ENCODE measurements around the gene ENPP7. TPM values are rescaled to one million over a fixed set of nuclear protein-coding genes. Genes with fewer than 3 reads are reported as not detected.

Gene ENPP7
- total RNA-seq: not detected

- no peak for ATAC-seq
Measured at GRCh38 chr17:79730769-79731483, at the start of gene ENPP7. Gene ENPP7 (plus strand): TSS chr17:79730943. CDS start chr17:79731140, 197 bp downstream.

DNA sequence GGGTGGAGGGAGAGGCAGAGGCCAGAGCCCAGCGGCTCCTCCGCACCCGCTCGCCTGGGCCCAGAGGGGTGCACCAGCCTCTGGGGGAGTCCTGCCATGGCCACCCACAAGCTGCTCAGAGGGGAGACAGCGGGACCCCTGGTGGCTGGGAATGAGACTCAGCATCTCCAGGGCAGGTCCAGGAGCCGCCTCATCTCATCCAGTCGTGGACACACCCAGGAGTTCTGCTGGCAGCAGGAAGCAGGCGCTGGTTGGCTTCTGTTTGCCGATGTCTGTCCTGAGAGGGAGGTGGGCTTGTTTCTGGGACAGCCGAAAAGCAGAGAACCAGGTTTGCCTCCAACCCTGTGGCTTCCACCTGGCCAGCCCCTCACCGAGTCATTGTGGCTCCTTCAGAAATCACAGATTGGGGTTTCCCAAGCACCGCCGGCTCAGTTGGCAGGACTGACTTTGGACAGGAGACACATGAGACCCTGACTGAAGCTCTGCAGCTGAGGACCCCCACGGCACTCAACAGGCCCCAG lies 49.6 kb upstream of the ENPP7 start:
- ATAC-seq: no peak

DNA sequence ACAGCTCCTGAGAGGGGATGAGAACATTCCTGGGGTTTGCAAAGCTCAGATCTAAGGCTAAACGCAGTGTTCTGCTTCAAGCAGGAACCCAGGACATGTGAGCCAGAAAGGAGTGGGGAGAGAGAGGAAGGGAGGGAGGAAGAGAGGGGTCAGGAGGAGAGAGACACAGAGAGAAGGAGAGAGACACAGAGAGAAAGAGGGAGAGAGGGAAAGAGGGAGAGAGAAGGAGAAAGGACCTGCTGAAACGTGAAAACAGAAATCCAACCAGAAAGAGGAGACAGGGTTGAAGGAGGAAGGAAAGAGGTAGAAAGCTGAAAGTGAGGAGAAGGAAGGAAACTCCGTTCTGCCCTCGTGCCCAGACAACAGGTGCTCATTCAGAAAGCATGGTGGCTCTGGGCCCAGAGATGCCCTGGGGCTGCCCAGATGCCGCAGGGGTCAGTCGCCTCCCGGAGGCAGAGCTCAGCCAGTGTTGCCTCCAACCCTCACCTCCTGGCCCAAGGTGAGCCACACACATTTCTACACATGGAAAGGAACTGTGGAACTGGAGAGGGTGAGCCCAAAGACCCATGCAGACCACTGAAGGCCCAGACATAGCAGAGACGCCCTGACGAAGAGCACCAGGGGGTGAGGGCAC lies 49.0 kb upstream of the ENPP7 start:
- ATAC-seq: peak; percentile 14

GRCh38 chr17:79683365-79683764 lies 47.4 kb upstream of the ENPP7 start:
- ATAC-seq: no peak

GRCh38 chr17:79684132-79684985 lies 46.4 kb upstream of the ENPP7 start:
- ATAC-seq: peak; percentile 17

DNA sequence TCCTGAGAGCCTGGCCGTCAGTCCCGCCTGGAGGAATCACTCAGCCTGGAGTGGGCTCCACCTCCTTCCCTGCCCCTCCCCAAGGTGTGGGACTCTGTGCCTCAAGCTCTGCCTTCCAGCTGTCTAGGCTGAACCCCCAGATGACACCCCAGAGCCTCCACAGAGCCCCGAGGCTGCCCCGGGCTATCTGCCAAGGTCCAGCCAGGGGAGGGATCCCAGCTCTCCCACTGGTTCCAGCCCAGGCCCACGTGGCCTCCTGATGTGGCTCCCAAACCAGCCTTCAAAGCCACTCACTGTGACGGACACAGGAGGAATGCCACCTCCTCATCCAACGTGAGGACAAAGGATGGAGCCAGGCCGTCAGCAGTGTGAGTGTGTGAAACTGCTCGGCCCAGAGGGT lies 45.6 kb upstream of the ENPP7 start:
- no peak for ATAC-seq

DNA sequence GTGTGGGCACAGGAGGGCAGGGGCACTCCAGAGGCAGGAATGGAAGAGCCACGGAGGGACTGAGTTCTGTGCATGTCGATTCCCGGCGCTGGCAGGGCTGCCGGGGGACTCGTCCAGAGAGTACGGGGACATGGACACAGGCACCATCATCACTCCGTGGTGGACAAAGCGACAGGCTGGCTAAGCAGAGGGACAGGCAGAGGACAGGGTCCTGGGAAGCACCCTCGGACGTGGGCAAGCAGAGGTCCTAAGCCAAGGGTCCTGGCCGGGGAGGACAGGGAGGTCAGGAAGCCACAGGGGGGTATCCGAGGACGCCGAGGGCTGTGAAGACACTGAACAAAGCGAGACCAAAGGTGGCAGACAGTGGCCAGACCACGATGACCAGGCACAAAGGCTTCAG lies 44.3 kb upstream of the ENPP7 start:
- no peak for ATAC-seq

DNA sequence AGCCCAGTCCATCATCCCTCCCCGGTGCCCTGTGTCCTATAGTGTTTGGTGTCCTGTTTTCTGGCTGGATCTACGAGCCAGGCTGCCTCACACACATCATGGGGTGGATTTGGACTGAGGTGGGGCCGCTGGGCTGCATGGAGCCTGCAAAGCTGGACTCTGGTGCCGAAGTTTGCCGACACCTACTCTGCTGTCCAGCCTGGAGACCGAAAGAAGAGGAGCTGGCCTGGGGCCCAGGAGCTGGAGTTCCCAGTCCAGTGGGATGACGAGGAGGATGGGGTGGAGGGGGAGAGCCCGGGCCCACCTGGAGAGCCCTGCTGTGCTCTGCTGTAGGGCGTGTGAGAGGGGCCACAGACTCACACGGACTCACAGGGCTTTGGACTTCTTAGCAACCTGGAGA lies 40.3 kb upstream of the ENPP7 start:
- ATAC-seq: no peak

DNA sequence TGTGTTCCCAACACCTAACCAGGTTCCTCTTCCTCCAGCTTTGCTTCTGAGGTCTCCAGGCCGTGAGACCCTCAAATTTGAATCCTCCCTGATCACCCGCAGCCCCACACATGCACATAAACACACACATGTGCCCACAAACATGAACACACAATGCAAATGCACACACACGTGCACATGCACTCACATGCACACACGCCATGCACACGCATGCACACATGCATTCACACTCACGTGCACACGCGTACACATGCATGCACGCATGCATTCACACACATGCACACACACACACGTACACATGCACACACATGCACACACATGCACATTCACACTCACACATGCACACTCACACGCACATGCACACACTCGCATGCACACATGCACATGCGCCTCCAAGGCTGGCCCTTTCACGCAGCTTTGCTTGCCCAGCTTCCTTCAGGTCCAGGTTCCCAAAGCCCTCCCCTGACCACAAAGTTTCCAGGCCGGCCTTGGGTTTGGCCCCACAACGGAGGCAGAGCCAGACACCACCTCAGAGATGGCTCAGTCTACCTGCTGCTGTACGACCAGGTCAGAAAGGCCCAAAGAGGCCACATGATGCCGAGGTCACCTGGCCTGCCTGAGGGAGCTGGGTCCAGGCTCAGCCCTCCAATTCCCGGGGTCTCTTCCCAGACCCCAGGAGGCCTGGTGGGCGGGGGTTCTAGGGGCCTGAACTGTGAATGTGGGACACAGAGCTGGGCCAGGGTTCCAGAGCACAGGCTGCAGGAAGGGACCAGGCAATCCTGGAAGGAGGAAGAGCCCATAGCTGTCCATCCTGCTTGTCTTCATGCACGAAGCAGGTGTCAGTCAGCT lies 39.5 kb upstream of the ENPP7 start:
- no peak for ATAC-seq

DNA sequence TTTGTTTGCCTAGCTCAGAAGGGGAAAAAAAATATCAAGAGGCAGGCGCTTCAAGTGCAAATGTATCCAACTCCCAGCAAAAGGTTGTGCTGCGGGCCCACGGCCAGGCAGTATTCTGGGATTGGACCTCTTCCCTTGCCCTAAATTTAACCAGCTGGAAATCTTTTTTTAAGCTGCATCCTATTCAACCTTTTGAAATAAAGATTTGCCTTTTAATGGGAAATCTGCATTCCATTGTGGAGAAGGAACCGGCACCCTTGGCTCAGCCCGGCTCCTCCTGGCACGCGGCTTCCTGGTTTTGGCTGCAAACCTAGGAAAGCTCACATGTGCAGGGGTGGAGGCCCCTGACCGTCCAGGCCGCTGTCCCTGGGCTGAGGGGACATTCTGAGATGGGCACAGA lies 38.8 kb upstream of the ENPP7 start:
- no peak for ATAC-seq

DNA sequence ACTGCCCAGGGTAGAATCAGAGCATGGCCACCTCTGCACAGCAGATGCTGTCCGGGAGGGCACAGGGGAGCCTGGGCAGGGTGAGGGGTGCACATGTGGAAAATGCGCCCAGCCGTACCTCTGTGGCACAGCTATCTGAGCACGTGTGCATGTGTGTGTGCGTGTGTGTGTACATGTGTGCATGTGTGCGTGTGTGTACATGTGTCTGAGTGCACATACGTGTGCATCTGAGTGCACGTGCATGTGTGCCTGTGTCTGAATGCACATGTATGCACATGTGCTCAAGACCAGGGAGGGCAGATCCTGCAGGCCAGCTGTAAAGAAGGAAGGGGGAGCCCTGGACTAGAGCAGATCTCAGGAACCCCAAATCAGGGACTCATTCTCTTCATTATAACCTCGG lies 37.3 kb upstream of the ENPP7 start:
- no peak for ATAC-seq

DNA sequence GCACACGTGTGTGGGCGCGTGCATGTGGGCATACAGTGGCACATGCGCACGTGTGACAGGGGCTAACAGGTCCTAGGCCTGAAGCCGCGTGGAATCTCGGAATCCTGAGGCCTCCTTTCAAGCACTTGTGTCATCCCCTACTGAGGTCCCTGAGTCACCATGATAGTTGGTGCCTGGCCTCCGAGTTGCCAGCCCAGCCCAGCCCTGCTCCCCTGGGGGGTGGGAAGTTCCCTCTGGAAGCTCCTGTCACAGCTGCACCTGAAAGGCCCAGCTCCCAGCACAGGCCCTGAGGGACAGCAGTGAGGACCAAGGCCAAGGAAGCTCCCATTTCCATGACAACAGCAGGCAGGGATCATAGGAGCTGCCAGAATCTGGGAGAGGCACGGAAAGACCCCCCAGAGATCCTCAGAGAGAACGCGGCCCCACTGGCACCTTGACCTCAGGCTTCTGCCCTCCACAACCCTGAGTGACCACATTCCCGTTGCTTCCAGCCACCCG lies 35.4 kb upstream of the ENPP7 start:
- no peak for ATAC-seq

DNA sequence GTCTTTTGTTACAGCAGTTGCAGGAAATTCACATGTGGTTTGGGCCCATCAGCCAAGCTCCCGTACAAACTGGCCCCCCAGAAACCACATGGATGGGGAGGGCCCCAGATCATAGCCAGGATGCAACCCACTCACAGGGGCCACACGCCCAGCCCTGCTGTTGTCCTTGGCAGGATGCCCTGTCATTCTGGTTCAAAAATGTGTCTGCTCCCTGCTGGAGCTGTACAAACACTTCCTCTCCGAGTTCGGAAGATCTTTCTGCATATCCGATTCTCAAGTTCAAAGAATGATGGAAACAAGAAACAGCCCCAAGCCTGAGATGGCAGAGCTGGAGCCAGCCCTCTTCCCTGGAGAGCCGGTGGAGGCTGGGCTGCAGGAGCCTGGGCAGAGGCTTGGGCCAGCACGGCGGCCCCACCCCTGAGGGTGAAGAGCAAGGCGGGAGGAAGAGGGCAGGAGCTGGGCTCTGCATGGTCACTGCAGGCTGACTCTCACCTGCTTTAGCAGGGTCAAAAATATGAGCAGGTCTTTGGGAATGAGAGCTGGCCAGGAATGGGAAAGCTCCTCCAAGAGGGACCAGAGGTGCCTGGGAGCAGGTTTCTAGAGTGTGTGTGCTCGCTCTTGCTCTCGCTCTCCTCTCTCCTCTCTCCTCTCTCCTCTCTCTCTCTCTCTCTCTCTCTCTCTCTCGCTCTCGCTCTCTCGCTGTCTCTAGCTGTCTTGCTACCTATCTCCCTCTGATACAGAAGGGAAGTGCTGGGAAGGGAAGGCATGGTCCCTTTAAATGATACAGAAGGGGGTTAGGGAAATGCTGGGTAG lies 34.7 kb upstream of the ENPP7 start:
- ATAC-seq: no peak

GRCh38 chr17:79696610-79696982 lies 34.1 kb upstream of the ENPP7 start:
- no peak for ATAC-seq

DNA sequence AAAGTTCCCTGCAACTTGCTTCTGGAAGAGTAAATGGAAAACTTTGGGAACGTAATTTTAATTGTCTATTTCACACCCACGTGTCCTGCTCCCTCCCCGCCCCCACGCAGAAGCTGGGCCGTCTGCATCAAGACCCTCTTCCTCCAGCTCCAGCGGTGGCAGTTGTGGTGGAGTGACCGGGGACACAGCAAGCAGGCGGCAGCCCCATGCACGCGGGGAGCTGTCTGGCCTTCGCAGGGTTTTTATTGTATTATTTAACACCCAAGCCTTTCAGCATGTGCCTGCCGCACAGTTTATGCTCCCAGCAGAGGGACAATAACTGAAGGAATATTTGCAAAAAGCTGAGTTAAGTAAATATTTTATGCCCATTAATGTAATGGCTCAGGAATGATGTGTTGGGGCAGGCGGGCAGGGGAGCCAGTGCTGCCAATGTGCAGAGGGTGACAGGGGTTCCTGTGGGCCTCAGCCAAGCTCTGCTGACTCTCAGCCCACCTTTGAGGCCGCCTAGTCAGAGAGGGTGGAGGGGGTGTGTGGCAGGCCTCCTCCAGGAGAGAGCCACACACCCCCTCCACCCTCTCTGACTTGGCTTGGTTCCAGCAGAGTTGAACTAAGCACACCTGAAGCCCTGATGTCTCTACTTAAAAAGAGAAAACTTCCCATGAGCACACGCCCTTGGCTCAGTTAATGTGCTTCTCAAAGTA lies 32.4 kb upstream of the ENPP7 start:
- ATAC-seq: no peak

DNA sequence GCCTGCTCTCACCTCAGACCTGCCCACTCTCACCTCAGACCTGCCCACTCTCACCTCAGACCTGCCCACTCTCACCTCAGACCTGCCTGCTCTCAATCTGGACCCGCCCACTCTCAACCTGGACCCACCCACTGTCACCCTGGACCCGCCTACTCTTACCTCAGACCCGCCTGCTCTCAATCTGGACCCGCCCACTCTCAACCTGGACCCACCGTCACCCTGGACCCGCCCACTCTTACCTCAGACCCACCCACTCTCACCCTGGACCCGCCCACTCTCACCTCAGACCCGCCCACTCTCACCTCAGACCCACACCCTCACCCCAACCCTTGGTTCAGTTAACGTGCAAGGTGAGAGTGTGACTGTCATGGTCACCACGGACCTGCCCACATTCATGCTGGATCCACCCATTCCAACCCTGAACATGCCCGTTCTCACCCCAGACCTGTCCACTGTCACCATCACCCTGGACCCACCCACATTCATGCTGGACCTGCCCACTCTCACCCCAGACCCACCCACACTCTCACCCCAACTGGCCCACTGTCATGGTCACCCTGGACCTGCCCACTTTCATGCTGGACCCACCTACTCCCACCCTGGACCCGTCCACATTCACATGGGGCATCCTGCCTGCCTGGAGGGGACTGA lies 31.2 kb upstream of the ENPP7 start:
- no peak for ATAC-seq

- ATAC-seq: no peak
Measured at GRCh38 chr17:79700592-79700991, 30.2 kb upstream of the ENPP7 start.

DNA sequence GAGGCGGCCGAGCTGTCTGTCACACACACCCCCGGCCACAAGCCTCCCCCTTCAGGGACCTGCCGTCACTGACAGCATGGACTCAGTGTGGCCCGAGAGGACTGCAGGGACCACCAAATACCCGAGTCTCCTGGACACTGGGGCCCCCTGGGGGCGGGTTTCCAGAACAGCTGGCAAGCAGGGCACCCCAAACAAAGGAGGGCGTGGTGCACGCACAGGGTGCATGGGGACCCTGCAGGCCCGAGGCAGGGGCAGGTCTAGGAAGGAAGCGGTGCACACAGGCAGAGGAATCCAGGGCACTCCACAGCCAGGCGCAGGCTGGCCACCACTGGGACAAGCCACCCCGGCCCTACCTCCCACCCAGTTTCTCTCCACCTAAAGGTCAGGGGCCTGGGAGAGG lies 28.7 kb upstream of the ENPP7 start:
- no peak for ATAC-seq

DNA sequence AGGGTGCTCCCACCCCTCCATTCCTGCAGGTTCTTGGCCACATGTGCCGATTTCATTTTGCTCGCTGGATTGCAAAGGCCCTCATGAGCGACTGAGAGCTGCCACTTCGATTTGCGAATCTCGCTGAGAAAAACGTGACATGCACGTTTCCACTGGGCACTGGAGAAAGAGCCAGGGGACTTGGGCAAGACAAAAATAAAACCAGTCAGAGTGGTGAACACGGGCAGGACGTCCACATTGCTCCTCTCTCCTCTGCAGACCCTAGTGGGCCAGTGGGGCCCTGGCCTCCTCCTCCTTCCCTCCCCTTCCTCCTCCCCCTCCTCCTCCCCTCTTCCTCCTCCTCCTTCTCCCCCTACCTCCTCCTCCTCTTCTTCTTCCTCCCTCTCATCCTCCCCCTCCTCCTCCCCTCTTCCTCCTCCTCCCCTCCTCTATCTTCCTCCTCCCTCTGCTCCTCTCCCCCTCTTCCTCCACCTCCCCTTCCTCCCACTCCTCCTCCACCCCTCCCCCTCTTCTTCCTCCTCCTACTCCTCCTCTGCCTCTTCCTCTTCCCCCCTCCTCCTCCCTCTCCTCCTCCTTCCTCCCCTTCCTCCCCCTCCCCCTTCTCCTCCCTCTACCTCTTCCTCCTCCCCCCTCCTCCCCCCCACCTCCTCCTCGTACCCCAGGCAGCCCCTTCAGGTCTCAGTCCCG lies 28.1 kb upstream of the ENPP7 start:
- no peak for ATAC-seq

DNA sequence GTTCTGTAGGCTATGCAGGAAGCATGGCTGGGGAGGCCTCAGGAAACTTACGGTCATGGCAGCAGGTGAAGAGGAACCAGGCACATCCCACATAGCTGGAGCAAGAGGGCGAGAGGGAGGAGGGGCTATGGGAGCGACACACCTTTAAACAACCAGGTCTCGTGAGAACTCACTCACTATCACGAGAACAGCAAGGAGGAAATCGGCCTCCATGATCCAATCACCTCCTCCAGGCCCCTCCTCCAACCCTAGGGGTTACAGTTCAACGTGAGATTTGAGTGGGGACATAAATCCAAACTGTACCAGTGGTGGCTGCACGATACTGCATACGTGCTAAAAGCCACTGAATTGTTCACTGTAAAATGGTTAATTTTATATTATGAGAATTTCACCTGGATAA lies 26.1 kb upstream of the ENPP7 start:
- no peak for ATAC-seq

All from esophagus mucosa (tissue), 1 donor.